SK-N-SH treated with all-trans-retinoic acid at 6 μM for 48 hours (cell line): ENCODE measurements around the gene FOSL2.

Experiments
- ATAC-seq: fragments of 200-7000 bp; cut with Tn5 transposase; 3 replicates; pipeline ENCODE4 v1.9.1; 2020; ENCODE audit warnings: mild to moderate bottlenecking, moderate library complexity
- ARNTL ChIP-seq: fragments of 450-650 bp; formaldehyde crosslinking; IDR thresholded peaks from 2 replicates; pipeline ENCODE4 v1.5.0; 2020; ENCODE audit warnings: low read depth, mild to moderate bottlenecking, moderate library complexity, borderline replicate concordance
- BACH2 ChIP-seq: fragments of 250-450 bp; sonication (Bioruptor Pico); IDR thresholded peaks from 2 replicates; pipeline ENCODE4 v1.9.0; 2021; ENCODE audit warnings: mild to moderate bottlenecking, borderline replicate concordance
- CSDC2 ChIP-seq: fragments of 250-450 bp; sonication (Bioruptor Pico); IDR thresholded peaks from 2 replicates; pipeline ENCODE4 v1.5.0; 2020; ENCODE audit warnings: mild to moderate bottlenecking, moderate library complexity
- CSRNP3 ChIP-seq: fragments of 250-450 bp; sonication (Bioruptor Pico); IDR thresholded peaks from 2 replicates; pipeline ENCODE4 v1.5.1; 2021; ENCODE audit warnings: mild to moderate bottlenecking, moderate library complexity
- ESRRG ChIP-seq: fragments of 250-450 bp; sonication (Bioruptor Pico); IDR thresholded peaks from 2 replicates; pipeline ENCODE4 v1.6.1; 2021; ENCODE audit warnings: mild to moderate bottlenecking
- GLIS3 ChIP-seq: fragments of 250-450 bp; sonication (Bioruptor Pico); IDR thresholded peaks from 2 replicates; pipeline ENCODE4 v1.5.0; 2020; ENCODE audit warnings: mild to moderate bottlenecking, moderate library complexity
- ISL1 ChIP-seq: fragments of 250-450 bp; sonication (Bioruptor Pico); IDR thresholded peaks from 2 replicates; pipeline ENCODE4 v2.1.2; 2022; ENCODE audit warnings: mild to moderate bottlenecking, moderate library complexity
- OSR1 ChIP-seq: fragments of 250-450 bp; sonication (Bioruptor Pico); IDR thresholded peaks from 2 replicates; pipeline ENCODE4 v1.8.0; 2022; ENCODE audit warnings: moderate library complexity, mild to moderate bottlenecking, inconsistent platforms
- POU6F1 ChIP-seq: fragments of 250-450 bp; sonication (Bioruptor Pico); IDR thresholded peaks from 2 replicates; pipeline ENCODE4 v1.8.0; 2021; ENCODE audit warnings: low read depth, mild to moderate bottlenecking, moderate library complexity, borderline replicate concordance
- RARB ChIP-seq: fragments of 250-450 bp; sonication (Bioruptor Pico); IDR thresholded peaks from 2 replicates; pipeline ENCODE4 v1.8.0; 2021; ENCODE audit warnings: mild to moderate bottlenecking, moderate library complexity
- SNAI2 ChIP-seq: fragments of 250-450 bp; sonication (Bioruptor Pico); IDR thresholded peaks from 2 replicates; pipeline ENCODE4 v1.5.0; 2020; ENCODE audit warnings: mild to moderate bottlenecking, moderate library complexity
- TCF4 ChIP-seq: fragments of 250-450 bp; sonication (Bioruptor Pico); IDR thresholded peaks from 2 replicates; pipeline ENCODE4 v1.8.0; 2021; ENCODE audit warnings: mild to moderate bottlenecking, moderate library complexity, borderline replicate concordance
- TOX ChIP-seq: fragments of 250-450 bp; sonication (Bioruptor Pico); IDR thresholded peaks from 2 replicates; pipeline ENCODE4 v1.8.0; 2021; ENCODE audit warnings: mild to moderate bottlenecking, moderate library complexity, borderline replicate concordance
- ZC3H10 ChIP-seq: fragments of 250-450 bp; sonication (Bioruptor Pico); IDR thresholded peaks from 2 replicates; pipeline ENCODE4 v1.5.1; 2021; ENCODE audit warnings: mild to moderate bottlenecking, moderate library complexity
- ZFP3 ChIP-seq: fragments of 250-450 bp; sonication (Bioruptor Pico); IDR thresholded peaks from 2 replicates; pipeline ENCODE4 v1.5.0; 2020; ENCODE audit warnings: mild to moderate bottlenecking, moderate library complexity
- ZFP30 ChIP-seq: fragments of 450-650 bp; formaldehyde crosslinking; IDR thresholded peaks from 2 replicates; pipeline ENCODE4 v1.5.0; 2022; ENCODE audit warnings: mild to moderate bottlenecking, moderate library complexity
- ZNF565 ChIP-seq: fragments of 450-650 bp; formaldehyde crosslinking; conservative IDR thresholded peaks from 2 replicates; pipeline ENCODE4 v1.5.0; 2020; ENCODE audit warnings: low read depth, mild to moderate bottlenecking, moderate library complexity
- ZNF70 ChIP-seq: fragments of 450-650 bp; formaldehyde crosslinking; IDR thresholded peaks from 2 replicates; pipeline ENCODE4 v1.5.0; 2020; ENCODE audit warnings: mild to moderate bottlenecking, moderate library complexity
- ZNF8 ChIP-seq: fragments of 450-650 bp; formaldehyde crosslinking; IDR thresholded peaks from 2 replicates; pipeline ENCODE4 v1.5.0; 2020; ENCODE audit warnings: mild to moderate bottlenecking, moderate library complexity
- TF ChIP-seq, protein P1 (sequence below): fragments of 250-450 bp; sonication (Bioruptor Pico); IDR thresholded peaks from 2 replicates; pipeline ENCODE4 v1.8.0; 2020; ENCODE audit warnings: mild to moderate bottlenecking, moderate library complexity, borderline replicate concordance
- TF ChIP-seq, protein P2 (sequence below): fragments of 250-450 bp; sonication (Bioruptor Pico); IDR thresholded peaks from 2 replicates; pipeline ENCODE4 v1.5.1; 2020; ENCODE audit warnings: low read depth, mild to moderate bottlenecking, moderate library complexity
- TF ChIP-seq, protein P3 (sequence below): fragments of 250-450 bp; sonication (Bioruptor Pico); IDR thresholded peaks from 2 replicates; pipeline ENCODE4 v1.5.0; 2020; ENCODE audit warnings: mild to moderate bottlenecking, moderate library complexity

Gene FOSL2

DNA sequence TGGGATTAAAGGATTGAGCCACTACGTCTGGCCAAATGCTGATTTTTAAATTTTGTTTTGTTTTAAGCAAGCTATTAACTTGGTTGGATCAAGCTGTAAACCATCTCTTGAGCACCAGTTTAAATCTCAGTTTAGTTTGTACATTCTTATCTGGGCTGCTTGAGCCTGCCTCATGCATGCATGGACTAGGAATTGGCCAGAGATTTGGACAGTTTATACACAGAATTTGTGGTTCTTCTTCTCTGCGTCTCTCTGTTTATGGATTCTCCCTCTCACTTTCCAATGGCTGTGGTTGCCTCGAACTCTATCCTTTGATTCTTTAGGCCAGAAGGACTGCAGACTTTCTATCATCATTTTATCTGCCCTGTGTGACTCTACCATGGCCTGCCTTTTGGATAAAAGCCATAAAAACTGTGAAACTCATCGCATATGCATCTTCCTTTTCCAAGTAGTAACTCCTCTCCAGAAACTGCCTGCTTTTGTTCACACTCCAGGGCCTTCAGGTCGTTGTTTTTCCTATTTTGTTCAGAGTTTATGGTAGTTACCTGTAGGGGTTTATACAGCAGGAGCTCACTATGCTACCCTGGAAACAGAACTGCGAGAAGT lies 70.7 kb downstream of the FOSL2 start:
- TF ChIP-seq ZFP30 (CRISPR knock-in tag): no peak
- no peak for ATAC-seq

DNA sequence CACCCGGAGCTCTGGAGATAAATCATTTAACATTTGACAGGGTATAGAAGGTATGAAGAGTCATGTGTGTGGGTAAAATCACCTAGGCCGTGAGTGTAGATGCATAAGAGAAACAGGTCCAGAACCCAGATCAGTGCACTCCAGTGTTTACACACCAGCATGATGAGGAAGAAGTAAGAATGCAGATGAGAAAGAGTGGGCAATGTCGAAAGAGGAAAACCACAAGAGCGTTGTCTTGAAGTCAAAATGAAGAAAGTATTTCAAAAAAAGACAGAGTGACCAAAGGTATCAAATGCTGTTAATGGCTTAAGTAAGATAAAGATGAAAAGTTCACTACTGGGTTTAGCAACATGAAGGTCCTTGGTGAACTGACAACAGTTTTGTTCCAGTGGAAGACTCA lies 71.2 kb downstream of the FOSL2 start:
- TF ChIP-seq GLIS3 (CRISPR knock-in tag) (no peak), ARNTL (no peak), ZNF565 (no peak), RARB (CRISPR knock-in tag) (no peak), ISL1 (CRISPR knock-in tag) (no peak), CSRNP3 (CRISPR knock-in tag) (no peak), SNAI2 (CRISPR knock-in tag) (no peak), ZC3H10 (CRISPR knock-in tag) (no peak), ZFP3 (CRISPR knock-in tag) (no peak), ZNF8 (CRISPR knock-in tag) (no peak), CSDC2 (CRISPR knock-in tag) (no peak), BACH2 (CRISPR knock-in tag) (no peak), OSR1 (CRISPR knock-in tag) (no peak), TCF4 (no peak), TOX (no peak), ESRRG (no peak)
- TF ChIP-seq, protein P1, sequence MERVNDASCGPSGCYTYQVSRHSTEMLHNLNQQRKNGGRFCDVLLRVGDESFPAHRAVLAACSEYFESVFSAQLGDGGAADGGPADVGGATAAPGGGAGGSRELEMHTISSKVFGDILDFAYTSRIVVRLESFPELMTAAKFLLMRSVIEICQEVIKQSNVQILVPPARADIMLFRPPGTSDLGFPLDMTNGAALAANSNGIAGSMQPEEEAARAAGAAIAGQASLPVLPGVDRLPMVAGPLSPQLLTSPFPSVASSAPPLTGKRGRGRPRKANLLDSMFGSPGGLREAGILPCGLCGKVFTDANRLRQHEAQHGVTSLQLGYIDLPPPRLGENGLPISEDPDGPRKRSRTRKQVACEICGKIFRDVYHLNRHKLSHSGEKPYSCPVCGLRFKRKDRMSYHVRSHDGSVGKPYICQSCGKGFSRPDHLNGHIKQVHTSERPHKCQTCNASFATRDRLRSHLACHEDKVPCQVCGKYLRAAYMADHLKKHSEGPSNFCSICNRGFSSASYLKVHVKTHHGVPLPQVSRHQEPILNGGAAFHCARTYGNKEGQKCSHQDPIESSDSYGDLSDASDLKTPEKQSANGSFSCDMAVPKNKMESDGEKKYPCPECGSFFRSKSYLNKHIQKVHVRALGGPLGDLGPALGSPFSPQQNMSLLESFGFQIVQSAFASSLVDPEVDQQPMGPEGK (CRISPR knock-in tag): no peak
- TF ChIP-seq, protein P2, sequence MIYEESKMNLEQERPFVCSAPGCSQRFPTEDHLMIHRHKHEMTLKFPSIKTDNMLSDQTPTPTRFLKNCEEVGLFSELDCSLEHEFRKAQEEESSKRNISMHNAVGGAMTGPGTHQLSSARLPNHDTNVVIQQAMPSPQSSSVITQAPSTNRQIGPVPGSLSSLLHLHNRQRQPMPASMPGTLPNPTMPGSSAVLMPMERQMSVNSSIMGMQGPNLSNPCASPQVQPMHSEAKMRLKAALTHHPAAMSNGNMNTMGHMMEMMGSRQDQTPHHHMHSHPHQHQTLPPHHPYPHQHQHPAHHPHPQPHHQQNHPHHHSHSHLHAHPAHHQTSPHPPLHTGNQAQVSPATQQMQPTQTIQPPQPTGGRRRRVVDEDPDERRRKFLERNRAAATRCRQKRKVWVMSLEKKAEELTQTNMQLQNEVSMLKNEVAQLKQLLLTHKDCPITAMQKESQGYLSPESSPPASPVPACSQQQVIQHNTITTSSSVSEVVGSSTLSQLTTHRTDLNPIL: no peak
- no peak for ATAC-seq

DNA sequence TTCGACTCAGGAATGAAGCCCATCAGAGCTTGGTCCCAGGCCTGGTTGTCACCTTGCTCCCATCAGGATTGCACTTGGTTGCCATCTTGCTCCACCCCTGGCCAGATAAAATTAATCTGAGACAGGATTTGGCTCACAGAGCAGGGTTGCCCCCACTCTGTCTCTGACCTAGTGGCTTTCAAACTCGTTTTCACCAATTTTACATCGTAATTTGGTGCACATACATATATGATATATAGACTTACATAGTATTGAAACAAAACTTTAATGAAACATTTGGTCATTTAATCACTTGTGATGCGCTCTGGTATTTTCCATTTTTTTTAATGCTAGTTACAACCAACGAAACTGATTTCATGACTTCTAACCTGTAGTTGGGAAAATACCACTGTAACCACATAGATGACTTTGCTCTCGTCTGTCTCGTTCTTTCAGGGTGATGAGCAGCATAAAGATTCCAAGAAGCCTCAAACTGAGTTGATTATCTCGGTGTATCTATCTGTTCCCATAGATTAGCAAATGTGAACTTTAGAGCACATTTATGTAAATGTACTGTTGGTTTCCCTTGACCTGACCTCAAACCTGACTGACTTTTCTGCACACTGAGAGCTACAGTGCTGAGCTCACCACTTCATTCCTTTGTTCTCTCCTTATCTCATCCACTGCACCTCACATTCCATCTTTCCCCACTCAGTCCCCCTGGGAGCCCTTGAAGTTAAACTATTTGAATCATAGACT lies 72.7 kb downstream of the FOSL2 start:
- TF ChIP-seq ZNF70 (no peak), GLIS3 (CRISPR knock-in tag) (no peak), ESRRG (no peak), POU6F1 (CRISPR knock-in tag) (no peak), OSR1 (CRISPR knock-in tag) (no peak), SNAI2 (CRISPR knock-in tag) (no peak), ZNF8 (CRISPR knock-in tag) (no peak), CSRNP3 (CRISPR knock-in tag) (no peak), ISL1 (CRISPR knock-in tag) (no peak), CSDC2 (CRISPR knock-in tag) (no peak)
- TF ChIP-seq, protein P3, sequence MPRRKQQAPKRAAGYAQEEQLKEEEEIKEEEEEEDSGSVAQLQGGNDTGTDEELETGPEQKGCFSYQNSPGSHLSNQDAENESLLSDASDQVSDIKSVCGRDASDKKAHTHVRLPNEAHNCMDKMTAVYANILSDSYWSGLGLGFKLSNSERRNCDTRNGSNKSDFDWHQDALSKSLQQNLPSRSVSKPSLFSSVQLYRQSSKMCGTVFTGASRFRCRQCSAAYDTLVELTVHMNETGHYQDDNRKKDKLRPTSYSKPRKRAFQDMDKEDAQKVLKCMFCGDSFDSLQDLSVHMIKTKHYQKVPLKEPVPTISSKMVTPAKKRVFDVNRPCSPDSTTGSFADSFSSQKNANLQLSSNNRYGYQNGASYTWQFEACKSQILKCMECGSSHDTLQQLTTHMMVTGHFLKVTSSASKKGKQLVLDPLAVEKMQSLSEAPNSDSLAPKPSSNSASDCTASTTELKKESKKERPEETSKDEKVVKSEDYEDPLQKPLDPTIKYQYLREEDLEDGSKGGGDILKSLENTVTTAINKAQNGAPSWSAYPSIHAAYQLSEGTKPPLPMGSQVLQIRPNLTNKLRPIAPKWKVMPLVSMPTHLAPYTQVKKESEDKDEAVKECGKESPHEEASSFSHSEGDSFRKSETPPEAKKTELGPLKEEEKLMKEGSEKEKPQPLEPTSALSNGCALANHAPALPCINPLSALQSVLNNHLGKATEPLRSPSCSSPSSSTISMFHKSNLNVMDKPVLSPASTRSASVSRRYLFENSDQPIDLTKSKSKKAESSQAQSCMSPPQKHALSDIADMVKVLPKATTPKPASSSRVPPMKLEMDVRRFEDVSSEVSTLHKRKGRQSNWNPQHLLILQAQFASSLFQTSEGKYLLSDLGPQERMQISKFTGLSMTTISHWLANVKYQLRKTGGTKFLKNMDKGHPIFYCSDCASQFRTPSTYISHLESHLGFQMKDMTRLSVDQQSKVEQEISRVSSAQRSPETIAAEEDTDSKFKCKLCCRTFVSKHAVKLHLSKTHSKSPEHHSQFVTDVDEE (CRISPR knock-in tag): no peak
- TF ChIP-seq, protein P1 (CRISPR knock-in tag): no peak
- no peak for ATAC-seq
